ENCODE results near the gene TIMM22. TPM values are rescaled to one million over a fixed set of nuclear protein-coding genes. Genes with fewer than 3 reads are reported as not detected.

The TIMM22 gene
- total RNA-seq, 1 experiment from 2014 or later, result 17.7 TPM

GRCh38 chr17:1019451-1019850 lies 22.5 kb downstream of the TIMM22 start:
- H4K20me1 ChIP-seq (ENCODE audit: low read length), result no peaks in the 10 kb centered on the region

GRCh38 chr17:1021147-1021546 lies 24.2 kb downstream of the TIMM22 start:
- no peaks in the 10 kb centered on the region for H3K9me3 ChIP-seq (ENCODE audit: low read length)
- no peaks in the 10 kb centered on the region for H4K20me1 ChIP-seq (ENCODE audit: low read length)
- intact Hi-C loops (cut with micrococcal nuclease), result no loop called here
- no peak overlapping the region for H3K27ac ChIP-seq (ENCODE audit: low read length)
- no peak for ATAC-seq
- no peak for DNase-seq
- POLR2A ChIA-PET (ENCODE audit: unreplicated experiment), result no interaction called here
- H3K79me2 ChIP-seq (ENCODE audit: low read length), result no peaks in the 10 kb centered on the region
- no peak overlapping the region for H2AFZ ChIP-seq (ENCODE audit: low read length)
- no TSS peak for BruUV-seq (replicated peaks)
- no peak overlapping the region for H3K4me3 ChIP-seq (ENCODE audit: low read length)
- H3K36me3 ChIP-seq (ENCODE audit: low read depth, low read length), result no peaks in the 10 kb centered on the region
- no peaks in the 10 kb centered on the region for H3F3A ChIP-seq (ENCODE audit: low read length, unreplicated experiment)
- no peaks in the 10 kb centered on the region for H3K27me3 ChIP-seq (ENCODE audit: low read length)
- H3K4me2 ChIP-seq (ENCODE audit: low read length), result no peak overlapping the region
- CTCF ChIA-PET, result no interaction called here
- TF ChIP-seq EZH2phosphoT487 (IDR thresholded peaks at IDR 0.05; ENCODE audit: borderline replicate concordance, low read length) (no peak), CTCF (conservative IDR thresholded peaks at IDR 0.05; ENCODE audit: low read depth, low read length) (no peak), EZH2 (IDR thresholded peaks at IDR 0.05; ENCODE audit: low read length, unreplicated experiment) (no peak)
- H3K4me1 ChIP-seq (ENCODE audit: insufficient read depth, low read length), result no peaks in the 10 kb centered on the region
- H3K9me2 ChIP-seq (replicated peaks; ENCODE audit: low read length), result no peaks in the 10 kb centered on the region
- H3K9ac ChIP-seq (ENCODE audit: low read length), result no peak overlapping the region

More at GRCh38 chr17:1019451-1019850, 22.5 kb downstream of the TIMM22 start:
- TF ChIP-seq EZH2phosphoT487 (IDR thresholded peaks at IDR 0.05; ENCODE audit: borderline replicate concordance, low read length) (no peak), CTCF (conservative IDR thresholded peaks at IDR 0.05; ENCODE audit: low read depth, low read length) (no peak), EZH2 (IDR thresholded peaks at IDR 0.05; ENCODE audit: low read length, unreplicated experiment) (no peak)
- H3F3A ChIP-seq (ENCODE audit: low read length, unreplicated experiment), result no peaks in the 10 kb centered on the region
- H3K4me2 ChIP-seq (ENCODE audit: low read length), result no peak overlapping the region
- ChIA-PET POLR2A (ENCODE audit: unreplicated experiment) (no interaction called here), CTCF (no interaction called here)
- H2AFZ ChIP-seq (ENCODE audit: low read length), result no peak overlapping the region
- no peaks in the 10 kb centered on the region for H3K79me2 ChIP-seq (ENCODE audit: low read length)
- no peak overlapping the region for H3K4me3 ChIP-seq (ENCODE audit: low read length)
- intact Hi-C loops (cut with micrococcal nuclease), result no loop called here
- H3K9ac ChIP-seq (ENCODE audit: low read length), result no peak overlapping the region
- H3K9me2 ChIP-seq (replicated peaks; ENCODE audit: low read length), result no peaks in the 10 kb centered on the region
- ATAC-seq (no peak), DNase-seq (no peak)
- no peaks in the 10 kb centered on the region for H3K9me3 ChIP-seq (ENCODE audit: low read length)
- H3K27me3 ChIP-seq (ENCODE audit: low read length), result no peaks in the 10 kb centered on the region
- no peak overlapping the region for H3K27ac ChIP-seq (ENCODE audit: low read length)
- H3K36me3 ChIP-seq (ENCODE audit: low read depth, low read length), result no peaks in the 10 kb centered on the region
- no TSS peak for BruUV-seq (replicated peaks)
- no peaks in the 10 kb centered on the region for H3K4me1 ChIP-seq (ENCODE audit: insufficient read depth, low read length)

- Histone ChIP-seq H3K4me2 (ENCODE audit: low read length) (no peak overlapping the region), H3K36me3 (ENCODE audit: low read depth, low read length) (no peaks in the 10 kb centered on the region), H3K79me2 (ENCODE audit: low read length) (no peaks in the 10 kb centered on the region), H3K4me3 (ENCODE audit: low read length) (no peak overlapping the region), H3K9ac (ENCODE audit: low read length) (no peak overlapping the region), H3K9me3 (ENCODE audit: low read length) (no peaks in the 10 kb centered on the region), H3K27me3 (ENCODE audit: low read length) (no peaks in the 10 kb centered on the region), H2AFZ (ENCODE audit: low read length) (no peak overlapping the region), H4K20me1 (ENCODE audit: low read length) (no peaks in the 10 kb centered on the region), H3K4me1 (ENCODE audit: insufficient read depth, low read length) (no peaks in the 10 kb centered on the region), H3K9me2 (replicated peaks; ENCODE audit: low read length) (no peaks in the 10 kb centered on the region), H3K27ac (ENCODE audit: low read length) (no peak overlapping the region), H3F3A (ENCODE audit: low read length, unreplicated experiment) (no peaks in the 10 kb centered on the region)
- DNase-seq (no peak), ATAC-seq (no peak)
- POLR2A ChIA-PET (ENCODE audit: unreplicated experiment), result no interaction called here
- TF ChIP-seq EZH2phosphoT487 (IDR thresholded peaks at IDR 0.05; ENCODE audit: borderline replicate concordance, low read length), result no peak
- TF ChIP-seq EZH2 (IDR thresholded peaks at IDR 0.05; ENCODE audit: low read length, unreplicated experiment), result no peak
- TF ChIP-seq CTCF (conservative IDR thresholded peaks at IDR 0.05; ENCODE audit: low read depth, low read length), result no peak
- CTCF ChIA-PET, result no interaction called here
- BruUV-seq (replicated peaks), result no TSS peak
- intact Hi-C loops (cut with micrococcal nuclease), result no loop called here
These were observed 25.5 kb downstream of the TIMM22 start for GRCh38 chr17:1022278-1023024.
